TTC549 (cell line): ENCODE results near the gene PEX11G.
"Not testable (repeated sequence)": the region's sequence is repeated elsewhere in the genome, so short reads cannot be mapped to it uniquely, and the experiment has no call there.

Experiments used
- FAIRE-seq: peaks from 2 replicates; lab custom pipeline; 2012; peaks lifted over from hg19 to GRCh38; lab: Jason Lieb, UNC

Gene PEX11G

DNA sequence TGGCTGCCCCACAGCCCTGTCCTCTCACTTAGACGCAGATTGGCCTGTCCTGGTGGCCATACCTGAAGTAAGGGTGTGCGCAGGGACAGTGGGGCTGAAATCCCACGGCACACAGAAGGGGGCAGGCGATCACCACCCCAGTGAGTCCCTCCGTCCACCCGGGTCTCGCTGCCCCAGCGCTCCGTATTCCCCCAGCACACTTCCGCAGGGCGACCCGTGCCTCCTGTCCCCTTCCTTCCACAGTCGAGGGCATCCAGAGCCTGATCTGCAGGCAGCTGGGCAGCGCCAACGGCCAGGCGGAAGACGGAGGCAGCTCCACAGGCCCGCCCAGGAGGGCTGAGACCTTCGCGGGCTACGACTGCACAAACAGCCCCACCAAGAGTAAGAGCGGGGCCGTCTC is 25.3 kb downstream of the PEX11G start:
- no peak for FAIRE-seq

DNA sequence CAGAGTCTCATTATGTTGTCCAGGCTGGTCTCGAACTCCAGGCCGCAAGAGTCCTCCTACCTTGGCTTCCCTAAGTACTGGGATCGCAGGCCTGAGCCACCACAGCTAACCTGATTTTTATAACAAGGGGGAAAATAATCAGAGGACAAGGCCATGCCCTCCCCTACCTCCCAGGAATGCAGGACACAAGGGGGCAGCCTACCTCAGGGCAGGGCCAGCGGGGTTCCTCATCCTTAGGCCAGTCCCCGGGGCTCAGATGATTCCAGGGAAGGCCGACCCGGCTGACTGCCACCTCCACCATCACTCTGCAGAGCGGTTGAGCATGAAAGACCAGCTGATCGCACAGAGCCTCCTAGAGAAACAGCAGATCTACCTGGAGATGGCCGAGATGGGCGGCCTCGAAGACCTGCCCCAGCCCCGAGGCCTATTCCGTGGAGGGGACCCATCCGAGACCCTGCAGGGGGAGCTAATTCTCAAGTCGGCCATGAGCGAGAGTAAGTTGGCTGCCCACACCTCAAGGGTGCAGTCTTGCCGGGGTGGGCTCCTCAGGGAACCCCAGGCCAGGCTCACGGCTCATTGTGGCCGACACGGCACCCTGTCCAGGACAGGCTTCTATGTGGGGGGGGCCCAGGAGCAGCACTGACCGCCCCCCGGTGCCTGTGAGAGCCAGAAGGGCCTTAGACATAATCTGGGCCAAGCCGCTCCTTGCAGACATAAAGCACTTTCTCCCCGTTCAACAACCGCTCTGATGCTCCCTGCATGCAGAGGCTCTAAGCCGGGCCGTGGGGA is 26.8 kb downstream of the PEX11G start:
- FAIRE-seq = no peak

DNA sequence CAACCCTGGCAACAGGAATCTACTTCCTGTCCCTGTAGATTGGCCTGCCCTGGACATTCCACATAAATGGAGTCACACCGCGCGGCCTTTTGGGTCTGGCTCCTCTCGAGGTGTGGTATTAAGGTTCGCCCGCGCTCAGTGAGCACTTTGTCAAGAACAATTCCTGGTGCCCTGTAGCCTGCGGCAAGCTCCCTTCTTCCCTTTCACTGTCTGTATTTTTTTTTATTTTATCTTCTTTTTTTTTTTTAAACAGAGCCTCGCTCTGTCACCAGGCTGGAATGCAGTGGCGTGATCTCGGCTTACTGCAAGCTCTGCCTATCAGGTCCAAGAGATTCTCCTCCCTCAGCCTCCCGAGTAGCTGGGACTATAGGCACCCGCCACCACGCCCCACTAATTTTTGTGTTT is 28.3 kb downstream of the PEX11G start:
- FAIRE-seq = no peak

DNA sequence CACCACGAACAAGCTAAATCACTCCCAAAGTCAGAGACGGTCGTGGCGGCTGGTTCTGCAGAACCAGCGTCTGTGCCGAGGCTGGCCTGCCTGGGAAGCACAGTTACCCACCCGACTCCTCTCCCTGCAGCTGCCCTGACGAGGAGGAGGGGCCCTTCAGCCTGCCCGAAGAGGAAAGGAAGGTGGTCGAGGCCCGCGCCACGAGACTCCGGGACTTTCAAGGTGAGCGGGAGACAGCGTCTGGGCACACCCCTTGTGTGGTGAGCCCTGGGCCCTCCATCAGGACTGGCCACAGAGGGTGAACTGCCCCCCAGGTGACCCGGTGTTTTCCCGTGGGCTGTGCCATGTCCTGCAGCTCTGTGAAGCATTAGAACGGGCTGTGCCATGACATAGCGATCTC is 29.1 kb downstream of the PEX11G start:
- no peak for FAIRE-seq

DNA sequence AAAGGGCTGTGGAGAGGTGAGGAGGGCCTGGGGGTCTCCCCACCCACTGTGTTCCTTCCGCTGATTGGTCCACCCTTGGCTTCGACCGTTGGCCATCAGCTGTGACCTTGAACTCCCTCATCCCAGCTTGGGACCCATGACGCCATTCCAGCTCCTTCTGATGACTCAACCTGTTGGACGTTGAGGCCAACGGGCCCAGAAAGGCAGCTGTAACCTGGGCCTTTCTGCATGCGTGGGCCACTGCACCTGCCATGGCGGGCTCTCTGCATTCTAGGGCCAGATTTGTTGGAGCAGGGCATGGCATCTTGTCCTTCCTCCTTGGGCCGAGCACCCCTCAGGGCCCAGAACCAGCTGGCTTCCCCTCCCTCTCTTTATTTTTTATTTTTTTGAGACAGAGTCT is 30.2 kb downstream of the PEX11G start:
- FAIRE-seq = no peak

DNA sequence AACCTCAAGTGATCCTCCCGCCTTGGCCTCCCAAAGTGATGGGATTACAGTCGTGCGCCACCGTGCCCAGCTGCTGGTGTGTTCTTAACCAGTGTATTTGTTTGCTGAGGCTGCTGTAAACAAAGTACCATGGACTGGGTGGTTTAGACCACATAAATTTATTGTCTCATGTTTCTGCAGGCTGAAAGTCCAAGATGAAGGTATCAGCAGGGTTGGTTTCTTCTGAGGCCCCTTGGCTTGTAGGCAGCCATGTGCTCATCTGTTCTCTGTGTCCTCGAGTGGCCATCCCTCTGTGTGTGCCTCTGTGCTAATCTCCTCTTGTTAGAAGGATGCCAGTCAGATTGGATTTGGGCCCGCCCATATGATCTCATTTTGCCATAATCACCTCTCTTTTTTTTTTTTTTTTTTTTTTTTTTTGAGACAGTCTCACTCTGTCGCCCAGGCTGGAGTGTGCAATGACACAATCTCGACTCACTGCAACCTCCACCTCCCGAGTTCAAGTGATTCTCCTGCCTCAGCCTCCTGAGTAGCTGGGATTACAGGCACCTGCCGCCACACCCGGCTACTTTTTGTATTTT is 31.8 kb downstream of the PEX11G start:
- FAIRE-seq = no peak

DNA sequence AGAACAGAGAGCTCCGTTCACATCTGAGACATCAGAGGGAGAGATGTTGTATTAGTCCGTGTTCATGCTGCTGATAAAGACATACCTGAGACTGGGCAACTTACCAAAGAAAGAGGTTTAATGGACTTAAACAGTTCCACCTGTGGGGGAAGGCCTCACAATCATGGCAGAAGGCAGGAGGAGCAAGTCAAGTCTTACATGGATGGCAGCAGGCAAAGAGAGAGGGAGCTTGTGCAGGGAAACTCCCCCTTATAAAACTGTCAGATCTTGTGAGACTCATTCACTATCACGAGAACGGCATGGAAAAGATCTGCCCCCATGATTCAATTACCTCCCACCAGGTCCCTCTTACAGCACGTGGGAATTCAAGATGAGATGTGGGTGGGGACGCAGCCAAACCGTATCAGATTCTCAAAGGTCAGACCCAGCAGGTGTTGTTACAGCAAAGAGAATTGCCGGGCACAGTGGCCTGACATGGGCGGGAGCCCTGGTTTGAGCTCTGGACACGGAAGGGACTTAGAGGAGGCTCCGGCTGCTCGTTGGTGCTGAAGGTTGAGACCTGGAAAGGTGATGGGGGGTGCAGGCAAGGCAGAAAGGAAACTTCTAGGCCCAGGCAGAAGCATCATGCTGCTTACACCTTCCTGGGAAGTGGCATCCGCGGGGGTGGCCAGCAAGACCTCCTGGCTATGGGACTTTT is 33.1 kb downstream of the PEX11G start:
- no peak for FAIRE-seq

DNA sequence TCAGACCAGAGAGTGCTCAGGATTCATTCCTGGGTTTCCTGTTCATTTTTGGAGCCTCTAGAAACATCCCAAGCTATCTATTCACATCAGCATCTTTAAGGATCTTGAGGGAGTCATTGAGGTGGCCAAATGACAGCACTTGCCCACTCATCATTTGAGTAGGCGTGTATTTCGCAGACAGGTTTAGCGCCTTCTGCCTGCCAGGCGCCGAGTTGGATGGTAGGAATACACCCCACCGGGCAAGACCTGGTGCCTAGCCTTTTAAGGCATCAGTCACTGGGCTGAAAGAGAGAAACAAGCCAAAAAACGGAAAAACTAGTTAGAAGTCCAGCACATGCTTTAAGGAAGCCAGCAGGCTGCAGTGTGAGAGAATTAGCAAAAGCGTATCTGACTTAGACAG is 33.8 kb downstream of the PEX11G start:
- no peak for FAIRE-seq

DNA sequence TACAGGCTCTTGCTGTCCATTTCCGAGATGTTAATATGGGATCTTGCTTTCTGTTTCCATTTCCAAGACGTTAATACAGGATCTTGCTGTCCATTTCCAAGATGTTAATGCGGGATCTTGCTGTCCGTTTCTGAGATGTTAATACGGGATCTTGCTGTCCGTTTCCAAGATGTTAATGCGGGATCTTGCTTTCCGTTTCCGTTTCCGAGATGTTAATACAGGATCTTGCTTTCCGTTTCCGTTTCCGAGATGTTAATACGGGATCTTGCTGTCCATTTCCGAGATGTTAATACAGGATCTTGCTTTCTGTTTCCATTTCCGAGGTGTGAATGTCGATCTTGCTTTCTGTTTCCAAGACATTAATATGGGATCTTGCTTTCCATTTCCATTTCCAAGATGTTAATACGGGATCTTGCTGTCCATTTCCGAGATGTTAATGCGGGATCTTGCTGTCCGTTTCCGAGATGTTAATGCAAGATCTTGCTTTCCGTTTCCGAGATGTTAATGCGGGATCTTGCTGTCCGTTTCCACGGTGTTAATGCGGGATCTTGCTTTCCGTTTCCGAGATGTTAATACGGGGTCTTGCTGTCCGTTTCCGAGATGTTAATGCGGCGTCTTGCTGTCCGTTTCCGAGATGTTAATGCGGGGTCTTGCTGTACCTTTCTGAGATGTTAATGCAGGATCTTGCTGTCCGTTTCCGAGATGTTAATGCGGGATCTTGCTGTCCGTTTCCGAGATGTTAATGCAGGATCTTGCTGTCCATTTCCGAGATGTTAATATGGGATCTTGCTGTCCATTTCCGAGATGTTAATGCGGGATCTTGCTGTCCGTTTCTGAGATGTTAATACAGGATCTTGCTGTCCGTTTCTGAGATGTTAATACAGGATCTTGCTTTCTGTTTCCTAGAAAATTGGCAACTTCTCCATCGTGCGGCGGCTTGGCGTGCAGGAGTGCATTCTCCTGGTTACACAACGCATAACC is 38.3 kb downstream of the PEX11G start:
- peak; percentile 7 for FAIRE-seq

DNA sequence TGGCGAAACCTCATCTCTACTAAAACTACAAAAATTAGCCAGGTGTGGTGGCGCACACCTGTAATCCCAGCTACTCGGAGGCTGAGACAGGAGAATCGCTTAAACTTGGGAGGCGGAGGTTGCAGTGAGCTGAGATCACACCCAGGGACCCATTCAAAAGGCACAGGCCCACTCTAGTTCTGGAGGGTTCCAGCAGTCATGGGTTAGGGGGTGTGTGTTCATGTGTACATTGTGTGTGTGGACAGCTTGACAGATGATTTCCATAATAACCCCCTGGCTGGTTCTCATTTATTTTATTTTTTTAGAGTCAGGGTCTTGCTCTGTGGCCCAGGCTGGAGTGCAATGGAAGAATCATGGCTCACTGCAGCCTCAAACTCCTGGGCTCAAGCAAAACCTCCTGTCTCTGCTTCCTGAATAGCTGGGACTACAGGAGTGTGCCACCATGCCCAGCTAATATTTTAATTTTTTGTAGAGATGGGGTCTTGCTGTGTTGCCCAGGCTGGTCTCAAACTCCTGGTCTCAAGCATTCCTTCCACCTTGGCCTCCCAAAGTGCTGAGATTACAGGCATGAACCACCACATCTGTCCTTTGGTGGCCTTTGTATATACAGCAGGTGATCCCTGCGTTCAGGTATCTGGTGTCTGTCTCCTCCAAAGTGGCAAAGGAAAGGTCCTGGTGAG is 39.3 kb downstream of the PEX11G start:
- FAIRE-seq = not testable (repeated sequence)

DNA sequence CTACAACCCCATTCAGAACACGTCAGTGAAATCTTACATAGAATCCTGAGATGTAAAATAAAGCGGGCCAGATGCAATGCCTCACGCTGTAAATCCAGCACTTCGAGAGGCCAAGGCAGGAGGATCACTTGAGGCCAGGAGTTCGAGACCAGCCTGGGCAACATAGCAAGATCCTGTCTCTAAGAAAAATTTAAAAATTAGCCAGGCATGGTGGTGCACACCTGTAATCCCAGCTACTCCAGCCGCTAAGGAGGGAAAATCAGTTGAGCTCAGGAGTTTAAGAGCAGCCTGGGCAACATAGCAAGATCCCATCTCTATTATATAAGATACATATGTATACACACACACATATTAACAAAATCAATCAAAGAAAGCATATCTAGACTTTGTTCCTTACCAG is 41.2 kb downstream of the PEX11G start:
- no peak for FAIRE-seq

DNA sequence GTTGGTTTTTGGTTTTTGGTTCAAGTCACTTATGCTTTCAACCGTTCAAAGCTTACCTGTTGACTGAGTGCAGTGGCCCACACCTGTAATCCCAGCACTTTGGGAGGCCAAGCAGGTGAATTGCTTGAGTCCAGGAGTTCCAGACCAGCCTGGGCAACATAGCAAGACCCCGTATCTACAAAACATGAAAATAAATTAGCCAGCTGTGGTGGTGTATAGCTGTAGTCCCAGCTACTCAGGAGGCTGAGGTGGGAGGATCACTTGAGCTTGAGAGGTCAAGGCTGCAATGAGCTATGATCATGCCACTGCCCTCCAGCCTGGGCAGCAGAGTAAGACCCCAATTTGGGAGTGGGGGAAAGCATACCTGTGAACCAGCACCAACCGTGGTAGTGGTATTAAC is 43.7 kb downstream of the PEX11G start:
- no peak for FAIRE-seq

DNA sequence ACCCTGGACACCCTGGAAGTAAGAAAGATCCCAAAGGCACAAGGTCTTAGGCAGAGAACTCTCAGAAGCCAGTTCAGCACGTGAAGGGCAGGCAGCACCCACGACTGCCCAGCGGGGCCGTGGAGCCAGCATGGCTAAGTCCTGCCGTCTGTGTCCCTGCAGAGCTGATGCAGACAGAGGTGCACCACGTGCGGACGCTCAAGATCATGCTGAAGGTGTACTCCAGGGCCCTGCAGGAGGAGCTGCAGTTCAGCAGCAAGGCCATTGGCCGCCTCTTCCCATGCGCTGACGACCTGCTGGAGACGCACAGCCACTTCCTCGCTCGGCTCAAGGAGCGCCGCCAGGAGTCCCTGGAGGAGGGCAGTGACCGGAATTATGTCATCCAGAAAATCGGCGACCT is 44.8 kb downstream of the PEX11G start:
- no peak for FAIRE-seq

DNA sequence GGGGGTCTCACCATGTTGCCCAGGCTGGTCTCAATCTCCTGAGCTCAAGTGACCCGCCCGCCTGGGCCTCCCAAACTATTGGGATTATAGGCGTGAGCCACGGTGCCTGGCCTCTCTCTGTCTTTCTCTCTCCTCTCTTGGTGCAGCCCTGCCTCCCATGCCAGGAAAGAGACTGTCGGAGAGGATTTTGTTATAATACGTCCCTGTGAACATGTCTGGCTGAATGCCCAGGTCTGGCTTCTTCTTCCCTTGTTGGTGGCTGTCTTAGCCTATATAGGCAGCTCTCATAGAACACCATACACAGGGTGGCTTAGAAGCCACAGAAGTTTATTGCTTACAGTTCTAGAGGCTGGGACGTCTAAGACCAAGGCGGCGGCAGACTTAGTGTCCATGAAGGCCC is 46.4 kb downstream of the PEX11G start:
- FAIRE-seq = no peak

DNA sequence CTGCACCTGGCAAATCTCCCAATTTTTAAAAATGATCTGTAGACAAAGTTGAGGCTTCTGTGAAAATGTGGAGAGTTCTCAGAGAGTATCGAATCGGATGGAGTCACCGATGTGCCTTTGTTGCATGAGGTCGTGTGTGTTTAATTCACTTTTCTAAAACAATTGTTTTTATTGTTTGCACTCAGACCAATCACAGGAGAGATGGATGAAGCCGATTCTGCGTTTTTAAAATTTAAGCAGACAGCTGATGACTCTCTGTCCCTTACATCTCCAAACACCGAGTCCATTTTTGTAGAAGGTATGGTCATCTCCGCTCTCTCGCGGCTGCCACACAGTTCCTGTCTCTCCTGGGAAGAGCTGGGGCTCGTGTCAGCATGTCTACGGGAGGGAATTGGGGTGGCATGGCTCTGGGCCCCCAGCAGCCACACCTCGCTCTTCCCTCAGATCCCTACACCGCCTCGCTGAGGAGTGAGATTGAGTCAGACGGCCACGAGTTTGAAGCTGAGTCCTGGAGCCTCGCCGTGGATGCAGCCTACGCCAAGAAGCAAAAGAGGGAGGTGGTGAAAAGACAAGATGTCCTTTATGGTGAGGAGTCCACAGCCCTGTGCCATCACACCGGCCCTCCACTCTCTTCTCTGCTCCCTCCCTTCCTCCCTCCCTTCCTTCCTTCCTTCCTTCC is 47.2 kb downstream of the PEX11G start:
- FAIRE-seq = no peak

DNA sequence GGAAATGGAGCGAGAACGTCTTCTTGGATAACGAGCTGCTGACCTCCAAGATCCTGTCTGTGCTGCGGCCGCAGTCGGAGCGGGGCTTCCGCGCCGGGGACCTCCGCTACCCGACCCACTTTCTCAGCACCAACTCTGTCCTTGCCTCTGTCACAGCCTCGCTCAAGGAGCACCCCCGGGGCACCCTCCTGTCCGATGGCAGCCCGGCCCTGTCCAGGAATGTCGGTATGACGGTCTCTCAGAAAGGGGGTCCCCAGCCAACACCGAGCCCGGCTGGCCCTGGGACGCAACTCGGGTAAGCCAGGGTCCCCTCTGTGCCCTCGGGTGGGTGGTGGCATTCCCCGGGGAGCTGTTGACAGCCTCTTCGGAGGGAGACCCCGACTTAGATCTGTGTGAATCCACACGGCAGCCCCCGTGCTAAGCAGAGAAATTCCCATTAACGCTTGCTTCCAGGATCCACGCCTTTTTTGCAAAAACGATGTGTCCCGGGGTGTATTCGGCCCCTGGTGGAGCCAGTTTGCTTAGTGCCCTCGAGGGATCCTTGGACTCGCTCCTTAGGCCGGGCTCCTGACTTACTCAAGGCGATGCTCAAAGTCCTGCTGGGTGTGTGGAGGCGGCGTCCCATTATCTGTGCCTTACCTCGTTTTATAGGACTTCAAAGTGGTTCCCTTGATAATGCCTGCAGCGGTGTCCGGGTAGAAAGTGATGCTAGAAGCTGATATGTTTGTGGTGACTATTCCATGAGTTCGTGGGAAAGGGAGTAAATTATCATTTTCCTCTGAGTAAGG is 48.5 kb downstream of the PEX11G start:
- no peak for FAIRE-seq

DNA sequence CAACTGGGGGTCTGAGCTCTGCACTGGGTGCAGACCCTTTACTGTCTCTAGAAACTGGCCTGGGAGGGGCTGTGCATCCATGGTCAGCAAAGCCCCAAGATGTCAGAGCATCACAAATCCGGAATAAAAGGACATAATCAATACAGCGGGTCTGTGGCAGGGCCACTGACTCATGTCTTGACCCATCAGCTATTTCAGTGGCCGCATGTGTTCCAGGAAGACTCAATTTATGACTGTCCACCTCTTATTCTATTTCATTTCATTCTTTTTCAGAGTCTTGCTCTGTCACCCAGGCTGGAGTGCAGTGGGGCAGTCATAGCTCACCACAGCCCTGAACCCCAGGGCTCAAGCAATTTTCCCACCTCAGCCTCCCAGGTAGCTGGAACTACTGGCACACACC is 53.2 kb downstream of the PEX11G start:
- no peak for FAIRE-seq

DNA sequence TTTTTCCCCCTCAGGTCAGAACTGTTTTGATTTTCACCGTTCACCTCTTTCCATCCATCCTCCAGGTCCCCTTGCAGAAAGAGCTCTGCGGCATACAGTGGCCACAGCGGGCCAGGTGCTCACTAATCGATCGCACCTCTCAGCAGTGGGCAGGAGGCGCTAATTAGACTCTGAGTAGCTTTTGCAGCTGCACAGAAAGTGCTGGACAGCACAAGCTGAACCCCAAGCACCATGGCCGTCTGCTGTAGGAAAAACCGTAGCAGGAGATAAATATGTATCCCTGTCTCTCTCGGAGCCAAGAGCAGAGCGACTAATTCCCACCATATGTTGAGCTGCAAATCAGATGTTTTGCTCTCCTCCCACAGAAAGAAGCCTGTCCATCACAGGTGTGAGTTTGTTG is 54.4 kb downstream of the PEX11G start:
- no peak for FAIRE-seq

DNA sequence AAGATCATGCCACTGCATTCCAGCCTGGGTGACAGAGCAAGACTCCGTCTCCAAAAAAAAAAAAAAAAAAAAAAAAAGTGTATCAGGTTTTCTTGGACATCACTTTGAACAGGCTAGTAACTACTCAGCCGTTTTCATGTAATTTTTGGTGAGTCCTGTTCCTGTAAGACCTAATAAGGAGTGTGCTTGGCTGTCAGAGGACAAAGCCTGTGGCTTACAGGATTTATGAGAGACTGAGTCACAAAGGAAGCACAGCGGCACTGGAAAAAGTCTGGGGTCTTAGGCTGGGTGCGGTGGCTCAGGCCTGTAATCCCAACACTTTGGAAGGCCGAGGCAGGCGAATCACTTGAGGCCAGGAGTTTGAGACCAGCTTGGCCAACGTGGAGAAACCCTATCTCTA is 55.4 kb downstream of the PEX11G start:
- FAIRE-seq = not testable (repeated sequence)

DNA sequence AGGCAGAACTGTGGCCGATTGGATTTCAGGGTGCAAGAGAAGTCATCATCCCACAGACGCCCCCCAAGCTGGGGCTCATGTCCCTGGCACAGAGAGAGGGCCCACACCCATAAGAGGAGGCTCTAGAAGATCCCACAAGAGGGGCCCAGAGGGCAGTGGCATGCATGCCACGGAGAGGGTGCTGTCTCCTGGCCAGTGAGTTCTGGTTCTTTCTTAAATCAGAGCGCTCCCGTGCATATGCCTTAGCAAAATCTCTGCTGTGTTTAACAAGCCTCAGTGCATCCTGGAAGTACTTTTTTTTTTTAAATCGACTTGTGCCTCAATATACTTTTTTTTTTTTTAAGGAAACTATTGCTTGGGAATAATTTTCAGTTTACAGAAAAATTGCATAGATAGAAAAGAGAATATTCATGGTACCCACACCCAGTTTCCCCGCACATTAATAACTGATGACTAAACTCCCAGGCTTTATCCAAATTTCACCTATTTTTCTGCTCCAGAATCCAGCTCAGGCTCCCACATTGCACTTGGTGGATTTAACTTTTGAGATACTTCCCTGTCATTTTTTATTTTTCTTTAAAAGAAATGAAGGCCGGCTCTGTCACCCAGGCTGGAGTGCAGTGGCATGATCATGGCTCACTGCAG is 59.1 kb downstream of the PEX11G start:
- no peak for FAIRE-seq
